OCI-LY1 (cell line): Measurements from ENCODE around the gene GALNT17.

Experiments used
- CTCF ChIP-seq: fragments of 200-600 bp; sonication (generic), shearing (Covaris generic); IDR thresholded peaks from 2 replicates; pipeline ENCODE4 v1.5.1; 2017; ENCODE audit warnings: mild to moderate bottlenecking, antibody characterized with exemption, low read length, moderate library complexity, mixed read lengths
- EZH2 ChIP-seq: fragments of 200-600 bp; sonication (generic), shearing (Covaris generic); IDR thresholded peaks from 2 replicates; pipeline ENCODE4 v1.8.0; 2017; ENCODE audit warnings: borderline replicate concordance, mixed run types, mild to moderate bottlenecking, antibody characterized with exemption, low read length, moderate library complexity, mixed read lengths

- no peak; the same call in 1 of the 2 replicates for TF ChIP-seq CTCF
- TF ChIP-seq EZH2, result no peak
Observed at GRCh38 chr7:71746006-71746405, 614.1 kb downstream of the GALNT17 start.
